KOPT-K1 (cell line): Measurements from ENCODE around the gene DPP3.
"Not testable (repeated sequence)": the region's sequence is repeated elsewhere in the genome, so short reads cannot be mapped to it uniquely, and the experiment has no call there.

ENCODE experiments used
- H3K27ac ChIP-seq: fragments of 200-600 bp; sonication (generic); 2 replicates; pipeline ENCODE4 v1.5.1; 2016; ENCODE audit warnings: antibody characterized with exemption, mild to moderate bottlenecking, low read depth, low read length; ENCODE audit not compliant: poor library complexity, severe bottlenecking
- H3K36me3 ChIP-seq: fragments of 200-600 bp; sonication (generic); 2 replicates; pipeline ENCODE4 v1.5.1; 2017; ENCODE audit warnings: antibody characterized with exemption, mild to moderate bottlenecking, low read length, moderate library complexity; ENCODE audit not compliant: insufficient read depth
- H3K9me3 ChIP-seq: fragments of 200-600 bp; sonication (generic); 2 replicates; pipeline ENCODE4 v1.5.1; 2017; ENCODE audit warnings: antibody characterized with exemption, low read length, mild to moderate bottlenecking; ENCODE audit not compliant: insufficient read depth, poor library complexity, severe bottlenecking

DPP3 gene, protein sequence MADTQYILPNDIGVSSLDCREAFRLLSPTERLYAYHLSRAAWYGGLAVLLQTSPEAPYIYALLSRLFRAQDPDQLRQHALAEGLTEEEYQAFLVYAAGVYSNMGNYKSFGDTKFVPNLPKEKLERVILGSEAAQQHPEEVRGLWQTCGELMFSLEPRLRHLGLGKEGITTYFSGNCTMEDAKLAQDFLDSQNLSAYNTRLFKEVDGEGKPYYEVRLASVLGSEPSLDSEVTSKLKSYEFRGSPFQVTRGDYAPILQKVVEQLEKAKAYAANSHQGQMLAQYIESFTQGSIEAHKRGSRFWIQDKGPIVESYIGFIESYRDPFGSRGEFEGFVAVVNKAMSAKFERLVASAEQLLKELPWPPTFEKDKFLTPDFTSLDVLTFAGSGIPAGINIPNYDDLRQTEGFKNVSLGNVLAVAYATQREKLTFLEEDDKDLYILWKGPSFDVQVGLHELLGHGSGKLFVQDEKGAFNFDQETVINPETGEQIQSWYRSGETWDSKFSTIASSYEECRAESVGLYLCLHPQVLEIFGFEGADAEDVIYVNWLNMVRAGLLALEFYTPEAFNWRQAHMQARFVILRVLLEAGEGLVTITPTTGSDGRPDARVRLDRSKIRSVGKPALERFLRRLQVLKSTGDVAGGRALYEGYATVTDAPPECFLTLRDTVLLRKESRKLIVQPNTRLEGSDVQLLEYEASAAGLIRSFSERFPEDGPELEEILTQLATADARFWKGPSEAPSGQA

GRCh38 chr11:66480117-66480938, at the start of gene DPP3:
Gene DPP3 (plus strand): TSS chr11:66480434. CDS start chr11:66482201, 1,767 bp downstream.
- no peaks in the 10 kb centered on the region for H3K9me3 ChIP-seq
- peaks cover 30% of the 10 kb centered on the region; the same call in 1 of the 2 replicates for H3K36me3 ChIP-seq
- peak within 1 kb of the TSS; percentile 78 for H3K27ac ChIP-seq

DNA sequence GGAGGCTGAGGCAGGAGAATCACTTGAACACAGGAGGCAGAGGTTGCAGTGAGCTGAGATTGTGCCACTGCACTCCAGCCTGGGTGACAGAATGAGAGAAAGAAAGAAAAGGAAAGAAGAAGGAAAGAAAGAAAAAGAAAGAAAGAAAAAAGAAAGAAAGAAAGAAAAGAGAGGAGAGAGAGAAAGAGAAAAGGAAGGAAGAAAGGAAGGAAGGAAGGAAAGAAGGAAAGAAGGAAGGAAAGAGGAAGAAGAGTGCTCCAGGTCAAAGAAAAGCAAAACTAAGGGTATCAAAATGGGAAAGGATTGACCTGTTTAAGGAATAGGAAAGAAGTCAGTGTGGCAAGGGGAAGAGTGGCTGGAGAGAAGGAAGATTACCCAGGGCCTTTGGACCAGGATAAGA, 48.9 kb upstream of the DPP3 start:
- not testable (repeated sequence) for H3K9me3 ChIP-seq, H3K27ac ChIP-seq
- H3K36me3 ChIP-seq, result peaks cover 16% of the 10 kb centered on the region

GRCh38 chr11:66431871-66432329, 48.3 kb upstream of the DPP3 start:
- H3K9me3 ChIP-seq, H3K27ac ChIP-seq: not testable (repeated sequence)
- peaks cover 22% of the 10 kb centered on the region for H3K36me3 ChIP-seq

GRCh38 chr11:66432597-66432996, 47.6 kb upstream of the DPP3 start:
- Histone ChIP-seq H3K36me3 (peaks cover 26% of the 10 kb centered on the region), H3K9me3 (no peaks in the 10 kb centered on the region), H3K27ac (no peak overlapping the region)

- H3K36me3 ChIP-seq, result peaks cover 26% of the 10 kb centered on the region
- peaks cover 12% of the 10 kb centered on the region for H3K9me3 ChIP-seq
- peak overlapping the region; percentile 77 for H3K27ac ChIP-seq
Observed at GRCh38 chr11:66437979-66438503, 42.2 kb upstream of the DPP3 start.

DNA sequence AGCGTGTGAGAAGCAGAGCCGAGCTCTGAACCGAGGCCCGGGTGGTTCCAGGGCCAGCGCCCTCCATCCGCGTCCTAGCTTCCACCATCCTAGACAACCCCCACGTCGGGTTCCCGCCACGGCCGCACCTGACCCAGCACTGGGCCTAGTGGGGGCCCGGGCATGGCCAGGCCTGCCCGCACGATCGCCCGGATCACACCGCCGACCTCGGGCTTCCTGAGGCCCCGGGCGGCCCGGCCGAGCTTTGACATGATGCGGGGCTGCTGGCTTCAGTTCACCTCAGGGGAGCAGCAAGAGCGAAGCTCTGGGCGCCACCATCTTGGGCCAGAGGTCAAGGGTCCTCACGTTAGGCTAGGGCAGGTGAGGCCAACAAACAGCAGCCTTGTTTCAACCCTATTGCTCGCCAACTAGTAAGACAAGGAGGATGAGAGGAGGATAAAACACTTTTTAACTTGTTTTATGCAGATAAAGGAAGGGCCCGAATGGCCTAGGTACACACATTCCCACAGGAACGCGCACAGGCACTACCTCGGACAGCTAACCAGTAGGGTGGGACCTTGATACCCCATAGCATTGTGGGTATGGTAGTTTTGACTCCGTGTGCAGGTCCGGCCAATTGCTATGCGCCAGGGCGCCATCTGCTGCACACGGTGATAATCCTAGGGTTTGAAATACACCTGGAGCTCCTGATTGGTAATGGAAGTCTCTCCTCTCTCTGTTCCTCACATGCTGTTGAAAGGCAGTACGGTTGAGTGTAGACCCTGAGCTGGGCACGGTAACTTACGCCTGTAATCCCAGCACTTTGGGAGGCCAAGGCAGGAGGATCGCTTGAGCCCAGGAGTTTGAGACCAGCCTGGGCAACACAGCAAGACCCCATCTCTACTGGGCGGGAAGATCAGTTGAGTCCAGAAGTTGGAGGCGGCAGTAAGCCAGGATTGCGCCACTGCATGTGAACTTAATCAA, 41.4 kb upstream of the DPP3 start, which contains the start of gene MRPL11:
TSS of gene MRPL11 (minus strand) at position 345 of the 963 bp plus-strand sequence. CDS start at position 251, 94 bp downstream.
- peaks cover 20% of the 10 kb centered on the region for H3K9me3 ChIP-seq
- peak within 1 kb of the TSS; percentile 77 for H3K27ac ChIP-seq
- peaks cover 26% of the 10 kb centered on the region for H3K36me3 ChIP-seq

- peaks cover 19% of the 10 kb centered on the region for H3K36me3 ChIP-seq
- H3K27ac ChIP-seq, result not testable (repeated sequence)
- H3K9me3 ChIP-seq, result peaks cover 30% of the 10 kb centered on the region
Observed at GRCh38 chr11:66440101-66440939, 39.9 kb upstream of the DPP3 start.

DNA sequence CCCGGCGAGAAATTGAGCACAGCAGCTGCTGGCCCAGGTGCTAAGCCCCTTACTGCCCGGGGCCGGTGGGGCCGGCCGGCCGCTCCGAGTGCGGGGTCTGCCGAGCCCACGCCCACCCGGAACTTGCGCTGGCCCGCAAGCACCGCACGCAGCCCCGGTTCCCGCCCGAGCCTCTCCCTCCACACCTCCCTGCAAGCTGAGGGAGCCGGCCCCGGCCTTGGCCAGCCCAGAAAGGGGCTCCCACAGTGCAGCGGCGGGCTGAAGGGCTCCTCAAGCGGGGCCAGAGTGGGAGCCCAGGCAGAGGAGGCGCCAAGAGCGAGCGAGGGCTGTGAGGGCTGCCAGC, 39.3 kb upstream of the DPP3 start:
- peaks cover 14% of the 10 kb centered on the region for H3K36me3 ChIP-seq
- H3K27ac ChIP-seq, result not testable (repeated sequence)
- H3K9me3 ChIP-seq, result peaks cover 30% of the 10 kb centered on the region

- Histone ChIP-seq H3K27ac (no peak overlapping the region), H3K9me3 (peaks cover 30% of the 10 kb centered on the region), H3K36me3 (no peaks in the 10 kb centered on the region)
Observed at GRCh38 chr11:66443602-66444001, 36.6 kb upstream of the DPP3 start.

GRCh38 chr11:66447012-66447411, 33.2 kb upstream of the DPP3 start:
- peaks cover 29% of the 10 kb centered on the region for H3K9me3 ChIP-seq
- H3K36me3 ChIP-seq, result no peaks in the 10 kb centered on the region
- H3K27ac ChIP-seq, result no peak overlapping the region

DNA sequence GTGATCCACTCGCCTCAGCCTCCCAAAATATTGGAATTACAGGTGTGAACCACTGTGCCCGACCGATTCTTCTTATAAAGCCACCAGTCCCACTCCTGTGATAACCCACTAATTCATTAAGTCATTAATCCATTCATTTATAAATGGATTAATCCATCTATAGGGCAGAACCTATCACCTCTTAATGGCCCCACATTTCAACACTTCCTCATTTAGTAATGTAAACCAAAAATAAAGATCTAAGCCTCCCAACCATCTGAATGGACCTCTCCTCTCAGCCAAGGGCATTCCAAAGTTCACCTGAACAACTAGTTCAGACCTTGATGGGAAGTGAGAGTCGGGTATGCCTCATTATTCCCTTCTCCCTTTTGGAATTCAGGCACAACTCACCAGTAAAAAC, 31.7 kb upstream of the DPP3 start:
- H3K27ac ChIP-seq, result no peak overlapping the region
- peaks cover 17% of the 10 kb centered on the region for H3K9me3 ChIP-seq
- H3K36me3 ChIP-seq, result no peaks in the 10 kb centered on the region

GRCh38 chr11:66450560-66450959, 29.7 kb upstream of the DPP3 start:
- H3K9me3 ChIP-seq, result peaks cover 4% of the 10 kb centered on the region
- no peak overlapping the region for H3K27ac ChIP-seq
- no peaks in the 10 kb centered on the region for H3K36me3 ChIP-seq

DNA sequence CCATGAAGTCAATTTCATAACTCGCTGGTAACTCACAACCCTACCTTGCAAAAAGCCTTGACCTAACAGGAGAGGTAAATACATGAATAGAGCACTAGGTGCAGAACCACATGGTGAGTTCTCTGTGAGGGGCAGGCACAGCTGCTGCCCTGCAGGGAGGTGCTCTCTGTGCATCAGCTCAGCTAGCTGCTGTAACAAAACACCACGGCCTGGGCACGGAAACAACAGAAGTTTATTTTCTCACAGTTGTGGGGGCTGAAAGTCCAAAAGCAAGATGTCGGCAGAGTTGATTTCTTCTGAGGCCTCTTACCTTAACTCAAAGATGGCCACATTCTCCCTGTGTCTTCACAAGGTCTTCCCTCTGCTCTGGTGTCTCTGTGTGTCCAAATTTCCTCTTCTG, 28.6 kb upstream of the DPP3 start:
- Histone ChIP-seq H3K9me3 (peaks cover 4% of the 10 kb centered on the region), H3K27ac (no peak overlapping the region), H3K36me3 (no peaks in the 10 kb centered on the region)
